Measurements from ENCODE around the gene DENND1A.
"Not testable (repeated sequence)": the region's sequence is repeated elsewhere in the genome, so short reads cannot be mapped to it uniquely, and the experiment has no call there.

Gene DENND1A

GRCh38 chr9:123335986-123336329, 594.0 kb downstream of the DENND1A start:
- Histone ChIP-seq H3K27me3 (ENCODE audit: control insufficient read depth, insufficient read depth, low read length) (no peaks in the 10 kb centered on the region), H3K4me1 (ENCODE audit: control insufficient read depth, insufficient read depth, low read length) (peaks cover 3% of the 10 kb centered on the region; the same call in 1 of the 2 replicates), H3K4me3 (ENCODE audit: low read length) (no peak overlapping the region), H3K36me3 (ENCODE audit: control insufficient read depth, insufficient read depth, low read length) (no peaks in the 10 kb centered on the region), H3K27ac (ENCODE audit: low read length) (no peak overlapping the region), H3K9me3 (ENCODE audit: control insufficient read depth, insufficient read depth, low read length) (no peaks in the 10 kb centered on the region)
- WGBS (ENCODE audit: insufficient coverage, insufficient read length), result no CpG with 5 or more reads among the region's 6 CpGs
- no peak for DNase-seq (ENCODE audit: low read depth, low spot score)

GRCh38 chr9:123335193-123335985, 594.5 kb downstream of the DENND1A start:
- no peak for DNase-seq (ENCODE audit: low read depth, low spot score)
- Histone ChIP-seq H3K4me3 (ENCODE audit: low read length) (no peak overlapping the region), H3K4me1 (ENCODE audit: control insufficient read depth, insufficient read depth, low read length) (peaks cover 3% of the 10 kb centered on the region; the same call in 1 of the 2 replicates)

GRCh38 chr9:123334639-123335038, 595.3 kb downstream of the DENND1A start:
- Histone ChIP-seq H3K27ac (ENCODE audit: low read length) (no peak overlapping the region), H3K4me3 (ENCODE audit: low read length) (no peak overlapping the region), H3K9me3 (ENCODE audit: control insufficient read depth, insufficient read depth, low read length) (no peaks in the 10 kb centered on the region), H3K27me3 (ENCODE audit: control insufficient read depth, insufficient read depth, low read length) (no peaks in the 10 kb centered on the region), H3K36me3 (ENCODE audit: control insufficient read depth, insufficient read depth, low read length) (no peaks in the 10 kb centered on the region), H3K4me1 (ENCODE audit: control insufficient read depth, insufficient read depth, low read length) (peaks cover under 1% of the 10 kb centered on the region; the same call in 1 of the 2 replicates)
- no peak for DNase-seq (ENCODE audit: low read depth, low spot score)
- no CpG with 5 or more reads among the region's 3 CpGs for WGBS (ENCODE audit: insufficient coverage, insufficient read length)

More at GRCh38 chr9:123335193-123335985, 594.5 kb downstream of the DENND1A start:
- Histone ChIP-seq H3K27ac (ENCODE audit: low read length) (no peak overlapping the region), H3K36me3 (ENCODE audit: control insufficient read depth, insufficient read depth, low read length) (no peaks in the 10 kb centered on the region), H3K27me3 (ENCODE audit: control insufficient read depth, insufficient read depth, low read length) (no peaks in the 10 kb centered on the region), H3K9me3 (ENCODE audit: control insufficient read depth, insufficient read depth, low read length) (no peaks in the 10 kb centered on the region)
- WGBS (ENCODE audit: insufficient coverage, insufficient read length), result no CpG with 5 or more reads among the region's 9 CpGs

- not testable (repeated sequence) for DNase-seq (ENCODE audit: low read depth, low spot score); H3K4me3 ChIP-seq (ENCODE audit: low read length); H3K27ac ChIP-seq (ENCODE audit: low read length); H3K27me3 ChIP-seq (ENCODE audit: control insufficient read depth, insufficient read depth, low read length); H3K9me3 ChIP-seq (ENCODE audit: control insufficient read depth, insufficient read depth, low read length); H3K36me3 ChIP-seq (ENCODE audit: control insufficient read depth, insufficient read depth, low read length); H3K4me1 ChIP-seq (ENCODE audit: control insufficient read depth, insufficient read depth, low read length)
- WGBS (ENCODE audit: insufficient coverage, insufficient read length), result no CpG with 5 or more reads among the region's 8 CpGs
Measured at GRCh38 chr9:123333058-123333669, 596.8 kb downstream of the DENND1A start.

GRCh38 chr9:123331346-123332060, 598.4 kb downstream of the DENND1A start:
- no peaks in the 10 kb centered on the region for H3K36me3 ChIP-seq (ENCODE audit: control insufficient read depth, insufficient read depth, low read length)
- H3K4me1 ChIP-seq (ENCODE audit: control insufficient read depth, insufficient read depth, low read length), result peaks cover 2% of the 10 kb centered on the region; the same call in 1 of the 2 replicates
- no peak for DNase-seq (ENCODE audit: low read depth, low spot score)
- no peak overlapping the region for H3K27ac ChIP-seq (ENCODE audit: low read length)
- H3K9me3 ChIP-seq (ENCODE audit: control insufficient read depth, insufficient read depth, low read length), result no peaks in the 10 kb centered on the region
- no CpG with 5 or more reads among the region's 15 CpGs for WGBS (ENCODE audit: insufficient coverage, insufficient read length)
- no peak overlapping the region for H3K4me3 ChIP-seq (ENCODE audit: low read length)
- H3K27me3 ChIP-seq (ENCODE audit: control insufficient read depth, insufficient read depth, low read length), result no peaks in the 10 kb centered on the region

Data from iPS DF 6.9 (cell line).